Left colon (tissue), 2 donors: ENCODE data around the gene FRA10AC1. TPM values are rescaled to one million over a fixed set of nuclear protein-coding genes. Genes with fewer than 3 reads are reported as not detected.

Source experiments
- ATAC-seq: fragments of 200-7000 bp; cut with Tn5 transposase; one replicate; pipeline ENCODE4 v1.9.1; 2020; ENCODE audit warnings: mild to moderate bottlenecking, moderate library complexity
- DNase-seq, 2 donors: peaks; one replicate each; pipeline ENCODE4 v3.0.0-alpha.2; 2020
- intact Hi-C, 2 donors: fragments of 100-400 bp; cut with DNase I in 1 of 2; cut with micrococcal nuclease in 1 of 2; formaldehyde crosslinking; loops; one replicate each; pipeline versions ENCODE4 v1.11.2 to v1.14.0; 2022; cut with DNase I, micrococcal nuclease
- total RNA-seq, 2 donors: library from RNA; stranded (reverse); fragmentation: NEBNext Ultra II Directional; extraction: Animal tissue kit (Norgen Biotek cat#: 25700); gene quantifications; one replicate each; pipeline ENCODE4 v1.2.1, GENCODE V29; 2021
- donor health status: DM: no; HTN: no; CAD: no.
- donor health status: DM: yes; HTN: yes; CAD: no.

The FRA10AC1 gene
- total RNA-seq, 2 donors from 2014 or later = 8.3 to 14.6 TPM

GRCh38 chr10:93656155-93656554 lies 46.2 kb downstream of the FRA10AC1 start:
- intact Hi-C loops = no loop called here
- ATAC-seq = no peak
- no peak for DNase-seq

DNA sequence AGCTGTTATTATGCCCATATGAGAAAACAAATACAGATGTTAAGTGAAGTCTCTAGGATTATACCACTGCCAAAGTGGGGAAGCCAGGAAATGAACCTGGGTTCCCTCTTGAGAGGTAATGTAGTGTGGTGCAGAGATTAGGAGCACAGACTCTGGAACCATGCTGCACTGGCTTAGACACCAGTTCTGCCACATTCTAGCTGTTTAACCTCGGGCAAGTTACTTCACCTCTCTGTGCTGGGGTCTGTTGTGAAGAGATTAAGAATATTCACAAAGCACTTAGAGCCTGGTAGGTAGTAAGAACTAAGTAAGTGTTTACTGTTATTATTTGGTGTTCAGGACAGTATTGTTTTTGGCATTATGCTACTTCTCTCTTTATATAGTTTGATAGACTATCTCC lies 48.2 kb downstream of the FRA10AC1 start:
- ATAC-seq (no peak), DNase-seq (no peak)
- intact Hi-C loops = no loop called here

- intact Hi-C loops = no loop called here
- ATAC-seq = no peak
- no peak for DNase-seq
These were observed 49.5 kb downstream of the FRA10AC1 start for GRCh38 chr10:93652857-93653256.

- DNase-seq (no peak), ATAC-seq (no peak)
- intact Hi-C loops = no loop called here
These were observed 62.6 kb downstream of the FRA10AC1 start for GRCh38 chr10:93639791-93640190.

DNA sequence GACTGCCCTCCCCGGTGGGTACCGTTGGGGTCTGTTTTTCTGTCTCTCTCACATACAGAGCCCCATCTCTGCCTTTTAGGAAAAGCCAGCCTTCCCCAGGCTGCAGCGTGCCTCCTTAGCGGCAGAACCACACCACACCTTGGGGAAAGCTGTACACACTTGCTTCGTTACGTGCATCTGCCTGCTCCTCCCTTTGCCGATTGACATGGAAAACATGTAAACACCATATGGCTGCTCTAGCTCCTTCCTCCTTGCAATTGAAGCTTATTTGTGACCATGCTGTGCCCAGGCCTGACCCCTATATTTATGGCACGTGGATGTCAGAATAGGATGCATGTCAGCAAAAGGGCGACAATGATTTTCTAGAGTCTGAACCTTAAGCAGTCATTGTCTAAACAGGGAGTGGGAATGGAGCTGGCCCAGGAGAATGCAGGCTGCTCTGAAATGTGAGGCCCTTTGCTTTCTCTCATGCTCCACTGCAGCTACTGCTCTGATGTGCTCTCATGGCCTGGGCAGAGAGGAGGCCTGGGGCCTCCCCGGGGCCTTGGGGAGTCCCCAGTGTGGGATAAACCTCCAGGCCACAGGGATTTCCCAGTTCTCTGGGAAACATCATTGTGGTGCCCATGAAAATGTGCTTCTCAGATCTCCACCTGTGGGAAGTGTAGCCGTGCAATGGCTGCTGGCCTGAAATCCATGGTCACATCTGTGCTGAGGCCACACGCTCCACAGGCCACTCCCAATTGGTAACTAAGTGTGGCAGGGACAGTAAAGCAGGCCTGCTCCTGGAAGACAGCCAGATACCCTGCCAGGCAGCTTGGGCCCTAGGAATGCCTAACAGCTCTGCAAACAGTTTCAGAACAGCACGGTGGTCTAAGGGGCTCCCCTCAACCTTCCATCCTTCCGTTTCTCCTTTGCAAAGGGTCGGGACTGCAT lies 71.5 kb downstream of the FRA10AC1 start:
- intact Hi-C loops = no loop called here
- ATAC-seq = peak; percentile 68
- DNase-seq = peak in 1 of 2 donors; percentile 18

DNA sequence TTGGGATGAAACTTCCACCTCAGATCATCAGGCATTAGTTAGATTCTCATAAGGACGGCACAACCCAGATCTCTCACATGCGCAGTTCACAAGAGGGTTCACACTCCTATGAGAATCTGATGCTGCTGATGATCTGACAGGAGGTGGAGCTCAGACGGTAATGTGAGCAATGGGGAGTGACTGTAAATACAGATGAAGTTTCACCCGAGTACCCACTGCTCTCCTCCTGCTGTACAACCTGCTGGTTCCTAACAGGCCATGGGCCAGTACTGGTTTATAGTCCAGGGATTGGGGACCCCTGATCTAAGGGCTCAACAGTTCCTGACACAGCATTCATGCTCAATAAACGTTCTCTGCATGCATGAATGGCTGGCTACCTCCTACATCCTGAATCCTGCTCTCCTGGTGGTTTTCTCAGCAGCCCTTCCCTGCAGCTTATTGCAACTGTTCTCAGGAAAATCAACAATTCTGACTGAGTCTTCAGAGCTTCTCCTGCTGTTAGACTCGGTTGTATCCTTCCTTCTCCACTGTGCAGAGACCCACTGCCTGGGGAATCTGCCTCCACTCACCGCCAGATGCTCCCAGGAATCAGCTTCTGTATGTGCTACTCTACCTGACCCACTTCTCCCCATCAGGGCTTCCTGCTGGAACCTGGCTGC lies 72.6 kb downstream of the FRA10AC1 start:
- DNase-seq (no peak), ATAC-seq (no peak)
- intact Hi-C loops = no loop called here

DNA sequence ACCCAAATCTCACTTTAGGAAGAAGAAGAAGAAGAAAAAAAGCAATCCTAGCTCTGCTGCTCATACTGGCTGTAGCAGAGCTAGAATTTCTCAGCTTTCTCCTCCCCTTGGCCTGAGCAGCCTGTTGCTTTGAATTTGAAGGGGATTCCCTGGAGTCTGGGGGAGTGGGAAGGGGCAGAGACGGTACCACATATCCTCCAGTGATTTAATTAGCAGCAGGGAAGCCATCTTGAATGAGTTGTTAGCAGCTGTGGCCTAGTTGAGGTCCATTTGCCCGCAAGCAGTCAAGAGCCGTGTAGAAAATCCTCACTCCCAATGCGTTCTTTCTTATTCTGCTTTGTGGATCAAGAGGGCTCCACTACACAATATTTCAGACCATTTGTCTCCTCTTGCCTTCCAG lies 73.5 kb downstream of the FRA10AC1 start:
- no peak for DNase-seq
- ATAC-seq = no peak

DNA sequence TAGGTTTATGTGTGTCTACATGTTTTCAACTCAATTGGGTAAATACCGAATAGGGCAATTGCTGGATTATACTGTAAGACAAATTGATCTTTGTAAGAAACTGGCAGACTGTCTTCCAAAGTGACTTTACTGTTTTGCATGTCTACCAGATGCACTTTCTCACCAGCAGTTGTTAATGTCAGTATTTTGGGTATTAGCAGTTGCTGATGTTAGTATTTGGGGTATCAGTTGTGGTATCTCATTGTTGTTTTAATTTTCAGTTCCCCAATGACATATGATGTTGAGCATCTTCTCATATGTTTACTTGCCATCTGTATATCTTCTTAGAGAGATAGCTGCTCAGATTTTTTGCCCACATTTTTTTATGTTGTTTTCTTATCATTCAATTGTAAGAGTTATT lies 79.5 kb downstream of the FRA10AC1 start:
- intact Hi-C loops = no loop called here
- DNase-seq (no peak), ATAC-seq (no peak)

More for the DNA sequence above, 73.5 kb downstream of the FRA10AC1 start:
- intact Hi-C loops = no loop called here

GRCh38 chr10:93620925-93621324 lies 81.5 kb downstream of the FRA10AC1 start:
- DNase-seq = no peak
- intact Hi-C loops = no loop called here

More at GRCh38 chr10:93620925-93621324, 81.5 kb downstream of the FRA10AC1 start:
- no peak for ATAC-seq

Other genes with a start within 250 kb of the FRA10AC1 start
- gene MYOF, start 220.3 kb downstream of the FRA10AC1 start, total RNA-seq = 100 to 1,000 TPM; 106 to 110 TPM
- gene CEP55, start 206.0 kb downstream of the FRA10AC1 start, total RNA-seq = 1 to 10 TPM; 2.0 to 7.4 TPM
- gene FFAR4, start 135.9 kb downstream of the FRA10AC1 start, total RNA-seq = 10 to 100 TPM; 36.9 to 44.4 TPM
- gene RBP4, start 101.4 kb downstream of the FRA10AC1 start, total RNA-seq = 10 to 100 TPM in 1 of 2 donors, 1 to 10 TPM in 1; 8.3 to 10.1 TPM
- gene PDE6C, start 90.1 kb downstream of the FRA10AC1 start, total RNA-seq = not detected
- gene LGI1, start 55.3 kb upstream of the FRA10AC1 start, total RNA-seq = 1 to 10 TPM in 1 of 2 donors, under 1 TPM in 1; 0.40 to 1.6 TPM
- 10 to 100 TPM; 18.8 TPM for gene SLC35G1, start 191.4 kb upstream of the FRA10AC1 start, total RNA-seq